Measurements from ENCODE around the gene CBLC.

The CBLC gene

GRCh38 chr19:44799627-44800346 is 22.1 kb downstream of the CBLC start:
- no peak for DNase-seq (ENCODE audit: low read depth)

- DNase-seq (ENCODE audit: low read depth): peak; percentile 40
Observed at GRCh38 chr19:44800461-44800860, 22.8 kb downstream of the CBLC start.

- DNase-seq (ENCODE audit: low read depth): no peak
Observed at GRCh38 chr19:44803442-44804428, 26.0 kb downstream of the CBLC start.

GRCh38 chr19:44806291-44806690 is 28.6 kb downstream of the CBLC start:
- no peak for DNase-seq (ENCODE audit: low read depth)

- DNase-seq (ENCODE audit: low read depth): no peak
Observed at GRCh38 chr19:44807162-44807561, 29.5 kb downstream of the CBLC start.

GRCh38 chr19:44807652-44808462 is 30.2 kb downstream of the CBLC start:
- no peak for DNase-seq (ENCODE audit: low read depth)

- DNase-seq (ENCODE audit: low read depth): no peak
Observed at GRCh38 chr19:44808463-44809371, 31.0 kb downstream of the CBLC start, which contains the start of gene BCAM. TSS of gene BCAM (plus strand) at chr19:44809103. CDS start at chr19:44809125, 22 bp downstream.

GRCh38 chr19:44809577-44810233 is 32.0 kb downstream of the CBLC start:
- no peak for DNase-seq (ENCODE audit: low read depth)

GRCh38 chr19:44810234-44811121 is 32.8 kb downstream of the CBLC start:
- DNase-seq (ENCODE audit: low read depth): no peak

- DNase-seq (ENCODE audit: low read depth): no peak
Observed at GRCh38 chr19:44811122-44811419, 33.4 kb downstream of the CBLC start.

GRCh38 chr19:44812142-44812718 is 34.5 kb downstream of the CBLC start:
- DNase-seq (ENCODE audit: low read depth): no peak

GRCh38 chr19:44813070-44813840 is 35.6 kb downstream of the CBLC start:
- DNase-seq (ENCODE audit: low read depth): no peak

GRCh38 chr19:44813841-44814470 is 36.3 kb downstream of the CBLC start:
- DNase-seq (ENCODE audit: low read depth): no peak

- DNase-seq (ENCODE audit: low read depth): no peak
Observed at GRCh38 chr19:44814517-44814916, 36.8 kb downstream of the CBLC start.

GRCh38 chr19:44816301-44816700 is 38.6 kb downstream of the CBLC start:
- DNase-seq (ENCODE audit: low read depth): no peak

- DNase-seq (ENCODE audit: low read depth): no peak
Observed at GRCh38 chr19:44817725-44818465, 40.2 kb downstream of the CBLC start.

GRCh38 chr19:44818466-44819031 is 40.9 kb downstream of the CBLC start:
- DNase-seq (ENCODE audit: low read depth): no peak

Data from HS-5 (cell line).